GM19240 (cell line): ENCODE data around the gene SIGLEC7.

ENCODE experiments used
- DNase-seq: peaks from one replicate; pipeline ENCODE4 v3.0.0; 2011; ENCODE audit warnings: low spot score; ENCODE audit not compliant: insufficient read length

The SIGLEC7 gene

GRCh38 chr19:51200071-51200666, 58.1 kb downstream of the SIGLEC7 start:
- no peak for DNase-seq

- DNase-seq: no peak
These were observed 59.6 kb downstream of the SIGLEC7 start for GRCh38 chr19:51201712-51202111.
